ENCODE results near the gene CAMK4.

DNA sequence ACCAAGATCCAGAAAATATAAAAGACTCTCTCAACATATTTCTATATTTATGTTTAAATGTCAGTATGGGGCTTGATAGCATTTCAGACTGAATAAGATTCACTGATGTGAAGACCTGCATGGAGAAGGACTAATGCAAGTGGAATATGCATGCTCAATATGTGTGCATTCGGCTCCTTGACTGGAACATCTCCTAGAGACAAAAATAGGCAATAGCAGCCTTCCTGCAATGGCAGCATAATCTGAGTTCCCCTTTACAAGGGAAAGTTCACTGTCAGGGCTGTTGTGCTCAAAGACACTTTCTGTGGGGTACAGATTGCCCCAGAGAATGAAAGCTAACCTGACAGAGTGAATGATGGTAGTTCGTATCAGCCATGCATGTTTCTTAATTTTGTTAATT lies 245.7 kb downstream of the CAMK4 start:
- TF ChIP-seq, protein P1, sequence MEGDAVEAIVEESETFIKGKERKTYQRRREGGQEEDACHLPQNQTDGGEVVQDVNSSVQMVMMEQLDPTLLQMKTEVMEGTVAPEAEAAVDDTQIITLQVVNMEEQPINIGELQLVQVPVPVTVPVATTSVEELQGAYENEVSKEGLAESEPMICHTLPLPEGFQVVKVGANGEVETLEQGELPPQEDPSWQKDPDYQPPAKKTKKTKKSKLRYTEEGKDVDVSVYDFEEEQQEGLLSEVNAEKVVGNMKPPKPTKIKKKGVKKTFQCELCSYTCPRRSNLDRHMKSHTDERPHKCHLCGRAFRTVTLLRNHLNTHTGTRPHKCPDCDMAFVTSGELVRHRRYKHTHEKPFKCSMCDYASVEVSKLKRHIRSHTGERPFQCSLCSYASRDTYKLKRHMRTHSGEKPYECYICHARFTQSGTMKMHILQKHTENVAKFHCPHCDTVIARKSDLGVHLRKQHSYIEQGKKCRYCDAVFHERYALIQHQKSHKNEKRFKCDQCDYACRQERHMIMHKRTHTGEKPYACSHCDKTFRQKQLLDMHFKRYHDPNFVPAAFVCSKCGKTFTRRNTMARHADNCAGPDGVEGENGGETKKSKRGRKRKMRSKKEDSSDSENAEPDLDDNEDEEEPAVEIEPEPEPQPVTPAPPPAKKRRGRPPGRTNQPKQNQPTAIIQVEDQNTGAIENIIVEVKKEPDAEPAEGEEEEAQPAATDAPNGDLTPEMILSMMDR (IDR thresholded peaks at IDR 0.05) = no peak
- no peak for TF ChIP-seq POLR2AphosphoS5 (IDR thresholded peaks at IDR 0.05)
